ENCODE data around the gene ARHGDIA.

- TF ChIP-seq EP300 (IDR thresholded peaks at IDR 0.05; ENCODE audit: borderline replicate concordance in 1 of 2, low read depth in 2 of 2, low read length in 2 of 2): no peak
- TF ChIP-seq CTCF (IDR thresholded peaks at IDR 0.05; ENCODE audit: control extremely low read depth in 1 of 3, insufficient read depth in 1 of 3, low read depth in 1 of 3, low read length in 3 of 3): no peak
- no peak for TF ChIP-seq JUN (IDR thresholded peaks at IDR 0.05; ENCODE audit: low read depth, low read length)
- TF ChIP-seq SAP30 (IDR thresholded peaks at IDR 0.05; ENCODE audit: insufficient read depth, insufficient replicate concordance, low read length): no peak
- TF ChIP-seq USF2 (IDR thresholded peaks at IDR 0.05; ENCODE audit: low read length): no peak
- no peak for TF ChIP-seq TEAD4 (IDR thresholded peaks at IDR 0.05; ENCODE audit: low read depth, low read length)
- no peak for TF ChIP-seq FOSL1 (IDR thresholded peaks at IDR 0.05; ENCODE audit: insufficient read depth, low read depth, low read length)
- no peak for TF ChIP-seq EZH2 (IDR thresholded peaks at IDR 0.05; ENCODE audit: low read depth, low read length, severe bottlenecking)
- TF ChIP-seq RAD21 (IDR thresholded peaks at IDR 0.05 in 1 of 2, conservative IDR thresholded peaks at IDR 0.05 in 1 of 2; ENCODE audit: low read depth in 2 of 2, low read length in 2 of 2): no peak
- no peak for TF ChIP-seq TCF12 (IDR thresholded peaks at IDR 0.05; ENCODE audit: low read depth, low read length)
- no peak for TF ChIP-seq JUND (IDR thresholded peaks at IDR 0.05; ENCODE audit: low read length)
- TF ChIP-seq ZNF274 (IDR thresholded peaks at IDR 0.05; ENCODE audit: borderline replicate concordance, extremely low read depth, low read length): no peak
- no peak for TF ChIP-seq TBP (IDR thresholded peaks at IDR 0.05; ENCODE audit: low read depth, low read length)
These were observed 42.4 kb upstream of the ARHGDIA start for GRCh38 chr17:81913394-81914102.
